ENCODE measurements around the gene NCOR2. TPM values are rescaled to one million over a fixed set of nuclear protein-coding genes. Genes with fewer than 3 reads are reported as not detected.

The NCOR2 gene
- polyA plus RNA-seq, 4 donors: 47.1 to 116 (median 86.8) TPM

- no peak for DNase-seq (ENCODE audit: low read depth in 4 of 4, low spot score in 2 of 4)
These were observed 5.2 kb downstream of the NCOR2 start for GRCh38 chr12:124562018-124562795.

DNA sequence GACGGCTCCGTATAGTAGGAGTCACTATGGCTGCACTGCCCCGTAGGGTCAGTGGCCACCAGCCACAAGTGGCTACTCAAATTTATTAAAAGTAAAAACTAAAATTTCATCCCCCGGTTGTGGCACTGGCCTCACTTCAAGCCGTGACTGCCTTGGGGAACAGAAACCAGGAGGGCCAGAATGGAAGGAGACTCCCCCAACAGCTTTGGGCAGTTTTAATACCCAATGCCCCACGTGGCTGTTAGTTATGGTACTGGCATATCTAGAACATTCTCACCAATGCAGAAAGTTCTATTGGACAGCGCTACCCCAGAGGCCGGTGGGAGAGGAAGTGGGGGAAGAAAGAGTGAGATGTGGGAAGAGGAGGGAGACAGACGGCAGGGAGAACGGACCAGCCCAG, 6.2 kb downstream of the NCOR2 start:
- DNase-seq (ENCODE audit: low read depth in 4 of 4, low spot score in 2 of 4): no peak

- DNase-seq (ENCODE audit: low read depth in 4 of 4, low spot score in 2 of 4): no peak
These were observed 7.1 kb downstream of the NCOR2 start for GRCh38 chr12:124560146-124560890.

DNA sequence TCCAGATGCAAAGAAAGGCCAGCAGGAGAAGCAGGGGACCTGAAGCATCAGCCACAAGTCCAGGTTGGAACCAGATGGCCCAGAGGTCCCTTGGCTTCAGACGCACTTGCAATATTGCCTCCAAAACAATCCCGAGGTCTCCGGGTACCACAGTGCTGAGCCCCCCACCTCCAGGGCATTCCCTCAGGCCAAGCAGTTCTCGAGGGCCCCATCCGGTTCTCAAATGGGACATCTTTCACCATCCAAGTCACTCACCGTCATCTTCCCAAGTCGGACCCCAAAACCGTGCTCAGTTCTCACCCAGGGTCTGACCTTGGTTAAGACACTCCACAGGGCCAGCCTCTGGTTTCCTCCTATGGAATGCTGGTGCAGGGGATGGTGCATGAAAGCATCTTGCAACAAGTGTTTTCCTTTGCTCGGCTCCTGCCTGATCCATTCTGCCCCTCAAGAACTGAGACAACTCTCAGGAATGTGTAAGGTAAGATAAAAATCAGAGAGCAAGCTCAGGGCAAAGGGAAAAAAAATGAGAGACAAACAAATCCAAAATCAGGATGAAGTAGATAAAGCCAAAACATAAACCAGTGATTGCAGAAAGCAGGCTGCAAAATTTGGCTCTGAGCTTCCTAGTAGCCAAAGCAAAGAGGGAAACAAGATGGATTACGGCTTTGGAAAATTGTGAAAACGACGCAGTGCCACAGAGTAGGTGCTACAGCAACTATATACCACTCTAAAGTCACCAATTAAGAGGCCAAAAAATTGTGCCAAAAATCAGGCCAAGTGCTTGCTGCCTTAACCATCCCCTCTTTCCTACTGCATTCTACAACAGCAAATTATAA, 8.0 kb downstream of the NCOR2 start:
- no peak for DNase-seq (ENCODE audit: low read depth in 4 of 4, low spot score in 2 of 4)

GRCh38 chr12:124558313-124558712, 9.1 kb downstream of the NCOR2 start:
- no peak for DNase-seq (ENCODE audit: low read depth in 4 of 4, low spot score in 2 of 4)

- DNase-seq (ENCODE audit: low read depth in 4 of 4, low spot score in 2 of 4): no peak
These were observed 9.7 kb downstream of the NCOR2 start for GRCh38 chr12:124557518-124558223.

DNA sequence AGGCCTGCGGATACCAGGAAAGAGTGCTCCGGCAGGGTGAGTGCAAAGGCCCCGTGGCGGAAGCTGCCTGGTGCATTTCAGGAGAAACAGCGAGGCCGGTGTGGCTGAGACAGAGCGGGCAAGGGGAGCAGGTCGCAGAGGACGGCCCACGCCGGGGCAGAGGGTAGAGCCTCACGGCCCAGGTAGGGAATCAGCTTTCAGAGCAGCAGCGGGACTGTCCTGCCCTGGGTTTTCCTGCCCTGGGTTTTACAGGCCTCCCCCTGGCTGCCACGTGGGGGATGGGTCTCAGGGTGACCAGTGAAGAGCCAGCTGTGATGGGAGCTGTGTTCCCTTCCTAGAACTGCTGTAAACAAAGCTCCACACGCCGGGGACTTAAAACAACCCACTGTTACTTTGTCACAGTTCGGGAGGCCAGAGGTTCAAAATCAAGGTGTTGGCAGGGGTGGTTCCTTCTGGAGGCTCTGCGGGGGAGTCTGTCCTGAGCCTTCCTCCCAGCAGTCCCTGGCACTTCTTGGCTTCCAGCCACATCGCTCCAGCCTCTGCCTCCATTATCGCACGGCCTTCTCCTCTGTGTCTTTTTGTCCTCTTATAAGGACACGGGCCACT, 10.4 kb downstream of the NCOR2 start:
- no peak for DNase-seq (ENCODE audit: low read depth in 4 of 4, low spot score in 2 of 4)

DNA sequence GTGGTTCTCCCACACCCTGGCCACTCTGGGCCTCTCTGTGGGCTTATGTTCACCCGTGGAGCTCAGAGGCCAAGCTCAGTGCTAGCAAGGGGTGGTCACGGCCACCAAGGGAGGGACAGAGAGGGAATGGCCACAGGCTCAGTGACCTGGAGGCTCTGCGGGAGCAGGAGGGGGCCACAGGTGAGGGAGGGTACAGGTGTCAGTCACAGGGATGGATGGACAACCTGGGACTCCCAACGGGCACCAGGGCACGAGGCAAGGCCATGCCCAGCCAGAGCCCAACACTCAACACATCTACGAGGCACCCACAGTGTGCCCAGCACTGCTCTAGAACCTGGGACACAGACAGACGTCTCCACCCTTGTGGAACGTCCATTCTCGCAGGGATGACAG, 11.3 kb downstream of the NCOR2 start:
- DNase-seq (ENCODE audit: low read depth in 4 of 4, low spot score in 2 of 4): no peak

DNA sequence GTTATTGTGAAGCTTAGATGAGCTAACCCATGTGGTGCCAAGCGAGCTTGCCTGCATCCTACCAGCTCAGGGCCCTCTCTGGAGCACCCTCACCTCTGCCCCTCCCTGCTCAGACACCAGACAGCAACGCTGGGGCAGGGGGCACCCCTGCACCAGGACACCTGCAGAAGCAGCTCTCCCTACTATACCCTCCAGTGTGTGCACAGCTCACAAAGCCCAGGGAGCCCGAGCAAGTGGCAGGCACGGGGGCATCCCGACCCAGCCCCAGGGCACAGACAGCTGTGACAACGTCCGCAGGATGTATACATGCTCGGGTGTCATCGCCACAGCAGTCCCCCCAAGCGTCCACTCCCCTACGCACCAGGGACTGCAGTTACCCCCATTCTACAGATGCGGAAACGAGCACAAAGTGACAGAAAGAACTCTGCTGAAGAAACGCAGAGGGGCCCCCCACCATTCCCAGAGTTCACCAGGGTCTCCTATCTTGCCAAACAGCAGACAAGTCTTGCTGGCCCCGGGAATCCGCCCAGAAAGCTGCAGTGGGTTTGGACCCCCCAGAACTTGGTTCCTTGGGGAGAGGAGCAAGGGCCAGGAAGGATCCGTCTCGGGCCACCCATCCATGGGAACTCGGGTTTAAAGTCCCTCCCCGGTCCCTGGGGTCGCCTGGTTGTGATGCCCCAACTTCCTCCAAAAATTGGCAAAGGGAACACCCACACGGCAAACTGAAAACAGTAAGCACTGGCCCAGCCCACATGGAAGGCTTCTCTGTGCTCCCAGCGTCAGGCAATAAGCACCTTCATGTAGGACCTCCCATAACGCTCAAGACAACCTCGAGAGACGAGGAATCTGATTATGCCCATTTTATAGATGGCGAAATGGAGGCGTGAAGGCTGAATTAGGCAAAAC, 12.0 kb downstream of the NCOR2 start:
- no peak for DNase-seq (ENCODE audit: low read depth in 4 of 4, low spot score in 2 of 4)

DNA sequence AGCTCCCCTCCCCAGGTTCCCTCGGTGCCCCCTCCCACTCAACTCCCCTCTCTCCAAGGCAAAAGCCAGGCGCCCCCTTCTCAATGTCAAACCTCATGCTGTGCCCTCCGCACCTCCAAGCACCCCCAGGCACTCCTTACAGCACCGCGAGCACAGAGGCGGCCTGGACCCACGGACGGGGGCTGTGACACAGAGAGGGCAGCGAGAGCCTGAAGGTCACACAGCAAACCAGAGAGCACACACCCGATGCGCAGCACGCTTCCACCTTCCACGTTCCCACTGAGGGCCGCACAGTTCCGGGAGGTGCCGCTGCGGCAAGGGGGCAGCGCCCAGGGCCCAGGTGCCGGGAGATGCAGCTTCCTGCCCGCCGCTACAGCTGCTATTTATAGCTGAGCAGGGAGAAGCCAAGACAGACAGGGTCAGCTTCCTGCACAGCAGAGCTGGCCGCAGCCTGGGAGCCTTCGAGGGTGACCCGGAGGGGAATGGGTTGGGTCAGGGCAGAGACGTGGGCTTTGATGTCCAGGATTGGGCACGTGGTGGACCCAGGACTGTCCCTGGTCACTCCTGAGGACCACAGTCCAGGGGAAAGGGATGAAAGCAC, 12.9 kb downstream of the NCOR2 start:
- no peak for DNase-seq (ENCODE audit: low read depth in 4 of 4, low spot score in 2 of 4)

GRCh38 chr12:124553862-124554428, 13.5 kb downstream of the NCOR2 start:
- no peak for DNase-seq (ENCODE audit: low read depth in 4 of 4, low spot score in 2 of 4)

- peak in 1 of 4 donors; percentile 83 for DNase-seq (ENCODE audit: low read depth in 4 of 4, low spot score in 2 of 4)
These were observed 15.9 kb downstream of the NCOR2 start for GRCh38 chr12:124551268-124552144.

- DNase-seq (ENCODE audit: low read depth in 4 of 4, low spot score in 2 of 4): no peak
These were observed 17.0 kb downstream of the NCOR2 start for GRCh38 chr12:124550123-124551089.

DNA sequence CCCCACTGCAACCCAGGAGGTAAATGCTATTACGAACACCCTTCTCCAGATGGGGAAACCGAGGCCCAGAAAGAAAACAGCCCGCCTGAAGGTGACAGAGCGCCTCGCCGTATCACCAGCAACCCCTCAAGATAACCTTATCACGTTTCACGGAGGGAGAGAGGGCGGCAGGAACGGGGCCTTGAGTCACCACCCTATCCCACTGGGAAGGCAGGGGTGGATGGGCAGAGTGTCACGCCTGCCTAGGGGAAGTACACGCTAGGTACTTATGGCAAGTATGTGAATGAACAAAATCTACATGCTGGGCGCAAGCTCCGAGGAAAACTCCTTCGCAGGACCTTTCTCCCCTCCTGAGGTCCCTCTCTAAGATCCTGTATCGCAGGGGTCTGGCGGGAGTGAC, 17.8 kb downstream of the NCOR2 start:
- DNase-seq (ENCODE audit: low read depth in 4 of 4, low spot score in 2 of 4): no peak

GRCh38 chr12:124548854-124549378, 18.5 kb downstream of the NCOR2 start:
- no peak for DNase-seq (ENCODE audit: low read depth in 4 of 4, low spot score in 2 of 4)

GRCh38 chr12:124547626-124548025, 19.8 kb downstream of the NCOR2 start:
- no peak for DNase-seq (ENCODE audit: low read depth in 4 of 4, low spot score in 2 of 4)

All from left renal cortex interstitium (tissue), 4 donors.